T-helper 1 cell treated with Interleukin-12 subunit alpha and Interleukin-12 subunit beta and Interleukin-4 antibody, amounts not matched to agents 30 μg/mL and 1 μg/mL, for 36 hours (primary cell): ENCODE data around the gene FBH1.
"Not testable (repeated sequence)": the region's sequence is repeated elsewhere in the genome, so short reads cannot be mapped to it uniquely, and the experiment has no call there.

Source experiments
- H3K27ac Mint-ChIP-seq: one replicate; pipeline ENCODE4 v1.8.0; 2021; ENCODE audit warnings: mild to moderate bottlenecking, mixed read lengths
- H3K27me3 Mint-ChIP-seq: one replicate; pipeline ENCODE4 v1.8.0; 2021; ENCODE audit warnings: low read depth, mixed read lengths
- H3K36me3 Mint-ChIP-seq: one replicate; pipeline ENCODE4 v1.8.0; 2021; ENCODE audit warnings: low read depth, mixed read lengths
- H3K4me1 Mint-ChIP-seq: one replicate; pipeline ENCODE4 v1.8.0; 2021; ENCODE audit warnings: low read depth, mixed read lengths
- H3K4me3 Mint-ChIP-seq: one replicate; pipeline ENCODE4 v1.8.0; 2021; ENCODE audit warnings: mild to moderate bottlenecking, moderate library complexity, mixed read lengths
- H3K9me3 Mint-ChIP-seq: one replicate; pipeline ENCODE4 v1.8.0; 2021; ENCODE audit warnings: mixed read lengths

The FBH1 gene

DNA sequence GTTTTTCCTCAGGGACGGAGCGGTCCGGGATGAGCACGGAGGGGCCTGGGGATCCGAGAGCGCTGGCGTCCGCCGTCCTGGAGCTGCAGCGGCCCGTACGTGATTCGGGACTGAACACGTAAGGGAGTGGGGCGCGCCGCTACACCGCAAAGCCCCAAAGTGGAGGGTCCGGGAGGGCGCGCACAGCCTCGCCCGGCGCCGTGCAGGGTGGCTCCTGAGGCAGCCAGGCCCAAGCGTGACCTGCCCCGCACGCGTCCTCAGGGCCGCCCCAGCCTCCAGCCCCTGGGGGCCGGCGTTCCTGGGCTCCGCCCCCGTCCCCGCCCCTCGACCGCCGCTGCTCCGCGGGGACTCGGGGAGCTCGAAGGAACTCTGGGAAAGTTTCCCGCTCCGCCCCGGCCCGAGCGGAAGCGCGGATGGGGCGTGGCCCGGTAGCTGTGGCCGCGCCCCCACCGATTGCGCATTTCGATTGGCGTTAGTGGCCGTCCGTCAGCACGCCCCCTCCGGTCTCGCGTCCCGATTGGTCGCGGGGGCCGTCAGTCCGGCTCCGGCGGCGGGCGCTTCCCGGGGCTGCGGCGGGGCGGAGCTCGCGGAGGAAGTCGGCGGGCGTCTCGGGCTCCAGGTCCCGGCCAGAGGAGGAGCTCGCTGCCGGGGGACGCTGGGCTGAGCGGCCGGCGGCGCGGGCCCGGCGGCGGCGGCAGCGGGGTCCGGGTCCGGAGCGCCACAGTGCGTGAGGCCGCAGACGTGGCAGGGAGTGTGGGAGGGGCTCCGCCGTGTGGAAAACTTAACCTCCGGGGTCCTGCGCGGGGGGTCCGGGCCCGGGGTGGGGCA, at the start of gene FBH1, which contains the start of gene ANKRD16:
Gene FBH1, plus strand, starts transcription at position 620 of the 828 bp plus-strand sequence. Its CDS starts 103 bp downstream, at position 723.
Gene ANKRD16, minus strand, starts transcription at position 270 of the 828 bp plus-strand sequence. CDS start 539 bp downstream, outside the sequence.
- H3K4me3 Mint-ChIP-seq = peak within 1 kb of the TSS; percentile 96
- peaks cover 26% of the 10 kb centered on the region for H3K36me3 Mint-ChIP-seq
- peaks cover 42% of the 10 kb centered on the region for H3K4me1 Mint-ChIP-seq
- H3K27me3 Mint-ChIP-seq = no peaks in the 10 kb centered on the region
- H3K9me3 Mint-ChIP-seq = no peaks in the 10 kb centered on the region
- H3K27ac Mint-ChIP-seq = peak within 1 kb of the TSS; percentile 78

GRCh38 chr10:5840314-5841307, 49.4 kb upstream of the FBH1 start:
- Mint-ChIP-seq H3K27ac (no peak overlapping the region), H3K4me1 (peaks cover 3% of the 10 kb centered on the region), H3K9me3 (no peaks in the 10 kb centered on the region), H3K27me3 (peaks cover 9% of the 10 kb centered on the region), H3K36me3 (no peaks in the 10 kb centered on the region), H3K4me3 (no peak overlapping the region)

DNA sequence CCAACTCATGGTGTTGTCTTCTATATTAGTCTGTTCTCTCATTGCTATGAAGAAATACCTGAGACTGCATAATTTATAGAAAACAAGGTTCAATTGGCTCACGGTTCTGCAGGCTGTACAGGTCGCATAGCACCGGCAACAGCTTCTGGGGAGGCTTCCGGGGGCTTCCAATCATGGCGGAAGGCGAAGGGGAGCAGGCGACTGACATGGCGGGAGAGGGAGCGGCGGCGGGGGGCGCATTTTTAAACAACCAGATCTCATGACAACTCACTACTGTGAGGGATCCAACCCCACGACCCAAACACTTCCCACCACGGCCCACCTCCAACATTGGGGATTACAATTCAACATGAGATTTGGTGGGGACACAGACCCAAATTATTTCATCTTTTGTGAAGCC, 48.1 kb upstream of the FBH1 start:
- Mint-ChIP-seq H3K4me1 (peaks cover 7% of the 10 kb centered on the region), H3K4me3 (no peak overlapping the region), H3K27me3 (peaks cover 9% of the 10 kb centered on the region), H3K9me3 (no peaks in the 10 kb centered on the region), H3K36me3 (no peaks in the 10 kb centered on the region), H3K27ac (no peak overlapping the region)

DNA sequence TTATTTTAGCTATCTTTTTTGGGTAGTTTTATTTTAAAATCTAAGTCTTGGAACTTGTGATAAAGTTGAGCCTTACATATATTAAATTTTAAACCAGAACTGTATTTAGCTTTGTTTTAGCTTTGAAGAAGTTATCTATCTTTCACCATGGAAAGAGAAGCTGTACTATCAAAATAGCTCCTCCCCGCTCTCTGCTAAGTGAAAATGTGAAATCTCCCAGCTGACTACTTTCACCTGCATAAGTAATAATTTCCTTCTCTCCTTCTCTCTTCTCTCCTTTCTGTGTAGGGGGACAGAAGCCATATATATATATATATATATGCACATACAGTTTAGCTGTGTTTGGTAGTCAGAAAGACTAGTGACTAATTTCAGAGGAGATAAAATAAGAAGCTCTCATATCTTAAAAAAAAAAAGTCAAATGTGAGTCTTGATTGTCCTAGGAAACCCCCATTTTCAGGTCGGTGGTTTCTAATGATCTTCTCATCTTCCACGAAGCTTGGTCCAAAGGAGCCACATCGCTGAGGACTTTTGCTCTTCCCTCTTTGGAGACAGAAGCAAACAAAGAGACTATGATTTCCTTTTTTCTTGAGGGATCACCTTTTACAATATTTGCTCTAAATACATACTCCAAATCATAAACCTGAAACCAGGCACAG, 46.2 kb upstream of the FBH1 start:
- no peak overlapping the region for H3K4me3 Mint-ChIP-seq
- H3K27me3 Mint-ChIP-seq = peaks cover 9% of the 10 kb centered on the region
- no peak overlapping the region for H3K27ac Mint-ChIP-seq
- H3K4me1 Mint-ChIP-seq = peaks cover 7% of the 10 kb centered on the region
- no peaks in the 10 kb centered on the region for H3K9me3 Mint-ChIP-seq
- no peaks in the 10 kb centered on the region for H3K36me3 Mint-ChIP-seq

GRCh38 chr10:5844345-5845055, 45.5 kb upstream of the FBH1 start:
- no peak overlapping the region for H3K27ac Mint-ChIP-seq
- H3K4me3 Mint-ChIP-seq = no peak overlapping the region
- H3K36me3 Mint-ChIP-seq = no peaks in the 10 kb centered on the region
- peaks cover 7% of the 10 kb centered on the region for H3K4me1 Mint-ChIP-seq
- no peaks in the 10 kb centered on the region for H3K9me3 Mint-ChIP-seq
- peaks cover 7% of the 10 kb centered on the region for H3K27me3 Mint-ChIP-seq

DNA sequence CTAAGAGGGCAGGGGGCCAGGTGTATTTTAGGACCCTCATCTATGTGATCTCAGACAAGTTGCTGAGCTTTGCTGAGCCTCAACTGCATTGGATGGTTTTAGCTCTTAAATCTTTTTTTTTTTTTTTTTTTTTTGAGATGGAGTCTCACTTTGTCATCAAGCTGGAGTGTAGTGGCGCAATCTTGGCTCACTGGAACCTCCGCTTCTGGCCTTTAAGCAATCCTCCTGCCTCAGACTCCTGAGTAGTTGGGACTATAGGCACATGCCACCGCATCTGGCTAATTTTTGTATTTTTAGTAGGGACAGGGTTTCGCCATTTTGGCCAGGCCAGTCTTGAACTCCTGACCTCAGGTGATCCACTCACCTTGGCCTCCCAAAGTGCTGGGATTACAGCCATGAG, 43.4 kb upstream of the FBH1 start:
- H3K36me3 Mint-ChIP-seq, H3K4me3 Mint-ChIP-seq, H3K9me3 Mint-ChIP-seq, H3K27ac Mint-ChIP-seq, H3K4me1 Mint-ChIP-seq, H3K27me3 Mint-ChIP-seq: not testable (repeated sequence)

DNA sequence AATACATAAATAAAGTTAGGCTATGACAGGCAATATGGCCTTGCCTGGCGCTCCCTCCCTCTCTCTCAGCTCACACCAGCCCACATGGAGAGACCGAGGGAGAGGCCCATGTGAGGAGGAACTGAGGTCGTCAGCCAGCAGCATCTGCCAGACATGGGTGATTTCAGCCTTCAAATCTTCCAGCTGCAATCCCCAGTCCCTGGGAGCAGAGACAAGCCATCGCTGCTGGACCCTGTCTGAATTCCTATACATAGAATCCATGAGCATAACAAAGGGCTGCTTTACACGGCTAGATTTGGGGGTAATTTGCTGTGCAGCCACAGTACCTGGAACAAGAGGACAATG, 35.9 kb upstream of the FBH1 start:
- H3K27me3 Mint-ChIP-seq = no peaks in the 10 kb centered on the region
- H3K36me3 Mint-ChIP-seq = no peaks in the 10 kb centered on the region
- no peak overlapping the region for H3K27ac Mint-ChIP-seq
- no peaks in the 10 kb centered on the region for H3K9me3 Mint-ChIP-seq
- peaks cover 3% of the 10 kb centered on the region for H3K4me1 Mint-ChIP-seq
- H3K4me3 Mint-ChIP-seq = no peak overlapping the region

DNA sequence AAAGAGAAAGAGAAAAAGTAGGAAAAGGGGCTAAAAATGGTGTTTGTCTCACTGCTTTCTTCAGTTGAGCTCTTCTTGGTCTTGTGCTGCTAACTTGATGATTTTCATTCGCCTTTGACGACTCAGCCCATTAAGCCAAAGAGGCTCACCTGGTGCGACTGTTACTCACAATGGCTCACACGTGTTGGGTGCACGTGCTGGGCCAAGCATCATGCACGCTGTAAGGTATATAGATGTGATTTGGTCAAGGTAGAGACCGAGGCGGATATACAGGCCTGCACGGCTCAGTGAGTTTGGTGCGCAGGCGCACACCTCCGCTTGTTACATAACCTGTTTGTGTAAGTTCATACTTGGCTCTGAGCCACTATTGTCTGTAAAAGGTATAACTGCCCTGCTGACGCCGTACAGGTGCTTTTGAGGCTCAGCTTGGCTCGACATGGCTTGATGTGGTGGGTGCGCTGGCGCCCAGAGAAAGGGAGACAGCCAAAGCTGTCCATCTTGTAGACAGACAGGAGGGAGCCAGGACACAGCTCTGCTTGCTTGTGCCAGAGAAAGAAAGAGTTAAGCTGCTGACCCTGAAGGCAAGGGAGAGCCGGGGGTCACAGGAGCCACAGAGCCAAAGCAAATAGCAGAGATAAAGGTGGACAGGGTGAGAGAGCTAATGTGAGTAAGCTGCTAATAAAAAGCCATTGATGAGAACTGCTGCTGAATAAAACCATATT, 33.9 kb upstream of the FBH1 start:
- no peak overlapping the region for H3K4me3 Mint-ChIP-seq
- no peaks in the 10 kb centered on the region for H3K27me3 Mint-ChIP-seq
- no peaks in the 10 kb centered on the region for H3K9me3 Mint-ChIP-seq
- no peak overlapping the region for H3K27ac Mint-ChIP-seq
- no peaks in the 10 kb centered on the region for H3K36me3 Mint-ChIP-seq
- H3K4me1 Mint-ChIP-seq = peaks cover 3% of the 10 kb centered on the region

DNA sequence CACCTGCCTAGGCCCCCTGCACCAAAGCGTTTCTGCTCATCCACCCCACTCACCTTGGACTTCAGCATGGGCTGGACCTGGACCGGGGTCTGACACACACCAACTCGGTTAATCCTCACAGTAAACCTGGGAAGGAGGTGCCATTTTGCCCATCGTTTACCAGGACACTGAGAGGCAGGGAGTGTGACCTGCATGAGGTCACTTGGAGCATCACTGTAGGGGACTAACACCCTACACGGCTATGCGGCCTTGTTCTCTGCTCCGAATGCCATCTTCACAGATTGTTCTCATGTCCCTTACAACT, 33.4 kb upstream of the FBH1 start:
- Mint-ChIP-seq H3K27ac (no peak overlapping the region), H3K36me3 (no peaks in the 10 kb centered on the region), H3K4me3 (no peak overlapping the region), H3K4me1 (peaks cover 3% of the 10 kb centered on the region), H3K27me3 (no peaks in the 10 kb centered on the region), H3K9me3 (no peaks in the 10 kb centered on the region)

- Mint-ChIP-seq H3K27ac (no peak overlapping the region), H3K4me3 (no peak overlapping the region), H3K36me3 (no peaks in the 10 kb centered on the region), H3K4me1 (no peaks in the 10 kb centered on the region), H3K9me3 (no peaks in the 10 kb centered on the region), H3K27me3 (no peaks in the 10 kb centered on the region)
These were observed 31.2 kb upstream of the FBH1 start for GRCh38 chr10:5858811-5859210.

DNA sequence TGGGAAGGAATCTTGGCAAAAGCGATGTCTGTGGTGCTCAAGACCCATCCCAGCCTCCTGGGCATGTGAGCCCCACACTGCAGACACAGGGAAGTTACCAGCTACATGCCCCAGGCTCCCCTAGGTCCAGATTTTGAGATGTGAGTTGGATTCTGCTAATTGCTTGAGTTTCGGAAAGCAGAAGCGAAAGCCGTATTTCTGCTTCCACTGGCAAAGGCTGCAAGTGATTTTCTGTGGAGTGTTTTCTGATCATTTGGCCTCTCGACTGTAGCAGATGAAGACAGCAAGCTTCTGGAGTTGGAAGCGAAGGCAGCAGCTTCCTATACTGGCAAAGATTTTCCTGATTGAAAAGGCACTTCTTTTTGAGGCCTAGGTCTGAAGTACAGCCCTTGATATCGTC, 30.0 kb upstream of the FBH1 start:
- Mint-ChIP-seq H3K27me3 (no peaks in the 10 kb centered on the region), H3K27ac (no peak overlapping the region), H3K4me3 (no peak overlapping the region), H3K4me1 (no peaks in the 10 kb centered on the region), H3K36me3 (no peaks in the 10 kb centered on the region), H3K9me3 (no peaks in the 10 kb centered on the region)

- Mint-ChIP-seq H3K4me3 (no peak overlapping the region), H3K36me3 (no peaks in the 10 kb centered on the region), H3K27me3 (no peaks in the 10 kb centered on the region), H3K9me3 (no peaks in the 10 kb centered on the region), H3K27ac (no peak overlapping the region), H3K4me1 (peaks cover 6% of the 10 kb centered on the region)
These were observed 27.6 kb upstream of the FBH1 start for GRCh38 chr10:5862360-5862961.

GRCh38 chr10:5862981-5863685, 26.9 kb upstream of the FBH1 start:
- H3K27me3 Mint-ChIP-seq, H3K27ac Mint-ChIP-seq: not testable (repeated sequence)

More at GRCh38 chr10:5862981-5863685, 26.9 kb upstream of the FBH1 start:
- not testable (repeated sequence) for H3K4me1 Mint-ChIP-seq, H3K4me3 Mint-ChIP-seq, H3K9me3 Mint-ChIP-seq, H3K36me3 Mint-ChIP-seq
